ENCODE measurements around the gene ATOH1. TPM values are rescaled to one million over a fixed set of nuclear protein-coding genes. Genes with fewer than 3 reads are reported as not detected.

The ATOH1 gene
- total RNA-seq, 1 experiment from 2014 or later = not detected

- DNase-seq (ENCODE audit: low read depth, low spot score) = peak; percentile 43
- no peaks in the 10 kb centered on the region for H3K27me3 ChIP-seq (ENCODE audit: insufficient read depth, low read length)
- no peak overlapping the region for H3K9ac ChIP-seq (ENCODE audit: low read length)
- no peaks in the 10 kb centered on the region for H4K20me1 ChIP-seq (ENCODE audit: insufficient read depth)
- H3K4me2 ChIP-seq (ENCODE audit: low read length) = no peak overlapping the region
- intact Hi-C loops (cut with micrococcal nuclease) = loop anchor here (1.0 kb wide), 1 partner anchor 78 kb away; no protein-coding TSS in a partner anchor
- no peak overlapping the region for H3K27ac ChIP-seq (ENCODE audit: low read depth, low read length)
- no peak for TF ChIP-seq ZNF274 (IDR thresholded peaks at IDR 0.05; ENCODE audit: low read depth, low read length)
- TF ChIP-seq CBX3 (IDR thresholded peaks at IDR 0.05; ENCODE audit: low read depth) = no peak
- TF ChIP-seq CTCF (IDR thresholded peaks at IDR 0.05 in 2 of 3, conservative IDR thresholded peaks at IDR 0.05 in 1 of 3; ENCODE audit: borderline replicate concordance in 1 of 3, insufficient read depth in 1 of 3, low read depth in 2 of 3, low read length in 2 of 3) = peak; percentile 38 to 67 (median 56); a peak in 5 of 6 replicates
- peak; percentile 36; the same call in 1 of the 2 replicates for TF ChIP-seq RAD21 (IDR thresholded peaks at IDR 0.05; ENCODE audit: low read depth)
- no peak for TF ChIP-seq POLR2A (IDR thresholded peaks at IDR 0.05; ENCODE audit: borderline replicate concordance, extremely low read depth, insufficient read depth, insufficient read length)
- no peak for TF ChIP-seq FOSL1 (IDR thresholded peaks at IDR 0.05; ENCODE audit: low read depth)
- no peak for TF ChIP-seq POLR2AphosphoS5 (IDR thresholded peaks at IDR 0.05; ENCODE audit: low read depth, low read length)
- TF ChIP-seq EGR1 (IDR thresholded peaks at IDR 0.05; ENCODE audit: low read depth) = no peak
- ATAC-seq = peak; percentile 85
- H3K79me2 ChIP-seq (ENCODE audit: insufficient read depth, low read length) = no peaks in the 10 kb centered on the region
- H3K4me1 ChIP-seq (ENCODE audit: control insufficient read depth in 1 of 2, insufficient read depth in 2 of 2, low read length in 2 of 2) = no peaks in the 10 kb centered on the region
- ChIA-PET RAD21 (ENCODE audit: low non-redundant PET in 1 of 2, low total read pairs in 2 of 2, uncharacterized antibody in 2 of 2, unreplicated experiment in 2 of 2) (no interaction called here), POLR2A (no interaction called here), CTCF (no interaction called here)
- no TSS peak for BruUV-seq (replicated peaks)
- H3K9me3 ChIP-seq (ENCODE audit: control insufficient read depth in 1 of 2, insufficient read depth in 1 of 2, low read depth in 1 of 2, low read length in 2 of 2) = no peaks in the 10 kb centered on the region
- H3K9me2 ChIP-seq (ENCODE audit: insufficient read depth) = no peaks in the 10 kb centered on the region
- H3K4me3 ChIP-seq (replicated peaks in 1 of 2; ENCODE audit: low read depth in 1 of 2, low read length in 2 of 2) = no peak overlapping the region
- peak overlapping the region; percentile 73 for H2AFZ ChIP-seq (ENCODE audit: low read depth, low read length, poor library complexity, severe bottlenecking)
- H3K36me3 ChIP-seq (ENCODE audit: control insufficient read depth in 1 of 2, insufficient read depth in 2 of 2, low read length in 2 of 2) = no peaks in the 10 kb centered on the region
Measured at GRCh38 chr4:93788712-93789111, 39.8 kb upstream of the ATOH1 start.
